Vagina (tissue), 2 donors: ENCODE measurements around the gene EVA1C.

Experiments
- CTCF ChIP-seq, 3 experiments: fragments of 450-650 bp in 2 of 3; fragments of 200-600 bp in 1 of 3; sonication (generic) in 1 of 3; IDR thresholded peaks; one replicate each; pipeline ENCODE4 v1.5.1; 2017 to 2019; ENCODE audit warnings: antibody characterized with exemption in 3 of 3, mild to moderate bottlenecking in 2 of 3, moderate library complexity in 2 of 3
- POLR2A ChIP-seq, 2 donors: fragments of 450-650 bp; IDR thresholded peaks; one replicate each; pipeline ENCODE4 v1.6.1; 2017; ENCODE audit warnings: antibody characterized with exemption in 2 of 2, mild to moderate bottlenecking in 2 of 2, moderate library complexity in 2 of 2

- TF ChIP-seq CTCF (IDR thresholded peaks at IDR 0.05) (no peak), POLR2A (IDR thresholded peaks at IDR 0.05) (no peak)
Measured at GRCh38 chr21:32549440-32549839, 136.9 kb downstream of the EVA1C start.
